Measurements from ENCODE around the gene EXOSC3.

GRCh38 chr9:37800631-37801286 lies 15.9 kb upstream of the EXOSC3 start, which contains the start of gene DCAF10:
- TF ChIP-seq POLR2AphosphoS5 (IDR thresholded peaks at IDR 0.05) (peak; percentile 90 to 96 (median 91)), CTCF (IDR thresholded peaks at IDR 0.05 in 8 of 11, conservative IDR thresholded peaks at IDR 0.05 in 3 of 11) (peak in 4 of 11 experiments; percentile 2 to 26 (median 14))
